ENCODE data around the gene ACY1.

Gene ACY1

DNA sequence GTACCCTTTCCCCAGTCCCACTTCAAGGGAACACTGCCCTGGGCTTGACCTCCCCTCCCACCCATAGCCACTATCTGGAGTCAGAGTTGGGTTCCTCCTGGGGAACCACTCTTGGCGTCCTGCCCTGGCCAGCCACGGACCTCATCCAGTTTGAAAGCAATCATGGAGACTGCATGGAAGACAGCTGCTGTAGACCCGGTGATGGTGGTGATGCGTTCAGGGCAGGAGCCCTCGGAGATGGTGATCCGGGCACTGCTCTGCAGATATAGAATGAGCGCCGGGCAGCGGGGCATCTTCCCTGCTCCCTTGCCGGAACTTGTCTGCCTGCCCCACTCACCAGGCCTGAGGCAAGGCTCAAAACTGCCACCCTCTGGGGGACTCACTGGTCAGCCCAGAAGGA lies 22.9 kb upstream of the ACY1 start:
- DNase-seq = no peak
- intact Hi-C loops (cut with DNase I) = no loop called here

DNA sequence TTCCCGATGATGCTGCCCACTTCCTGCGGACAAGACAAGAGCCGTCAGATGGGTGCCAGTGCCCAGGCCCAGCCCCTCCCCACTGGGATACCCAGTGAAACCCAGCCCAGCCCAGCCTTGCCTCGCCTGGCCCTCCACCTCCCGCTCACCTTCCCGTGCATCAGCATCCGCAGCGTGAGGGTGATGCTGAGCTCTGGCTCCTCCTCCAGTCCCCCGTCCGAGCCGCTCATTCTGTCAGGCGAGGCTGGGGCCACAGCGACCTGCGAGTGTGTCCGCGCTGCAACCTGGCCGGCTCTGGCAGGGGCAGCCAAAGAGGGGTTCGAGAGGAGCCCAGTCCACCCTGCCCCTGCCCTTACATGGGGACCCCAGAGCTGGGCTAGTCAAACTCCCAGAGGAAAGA lies 22.3 kb upstream of the ACY1 start:
- intact Hi-C loops (cut with DNase I) = no loop called here
- DNase-seq = no peak

DNA sequence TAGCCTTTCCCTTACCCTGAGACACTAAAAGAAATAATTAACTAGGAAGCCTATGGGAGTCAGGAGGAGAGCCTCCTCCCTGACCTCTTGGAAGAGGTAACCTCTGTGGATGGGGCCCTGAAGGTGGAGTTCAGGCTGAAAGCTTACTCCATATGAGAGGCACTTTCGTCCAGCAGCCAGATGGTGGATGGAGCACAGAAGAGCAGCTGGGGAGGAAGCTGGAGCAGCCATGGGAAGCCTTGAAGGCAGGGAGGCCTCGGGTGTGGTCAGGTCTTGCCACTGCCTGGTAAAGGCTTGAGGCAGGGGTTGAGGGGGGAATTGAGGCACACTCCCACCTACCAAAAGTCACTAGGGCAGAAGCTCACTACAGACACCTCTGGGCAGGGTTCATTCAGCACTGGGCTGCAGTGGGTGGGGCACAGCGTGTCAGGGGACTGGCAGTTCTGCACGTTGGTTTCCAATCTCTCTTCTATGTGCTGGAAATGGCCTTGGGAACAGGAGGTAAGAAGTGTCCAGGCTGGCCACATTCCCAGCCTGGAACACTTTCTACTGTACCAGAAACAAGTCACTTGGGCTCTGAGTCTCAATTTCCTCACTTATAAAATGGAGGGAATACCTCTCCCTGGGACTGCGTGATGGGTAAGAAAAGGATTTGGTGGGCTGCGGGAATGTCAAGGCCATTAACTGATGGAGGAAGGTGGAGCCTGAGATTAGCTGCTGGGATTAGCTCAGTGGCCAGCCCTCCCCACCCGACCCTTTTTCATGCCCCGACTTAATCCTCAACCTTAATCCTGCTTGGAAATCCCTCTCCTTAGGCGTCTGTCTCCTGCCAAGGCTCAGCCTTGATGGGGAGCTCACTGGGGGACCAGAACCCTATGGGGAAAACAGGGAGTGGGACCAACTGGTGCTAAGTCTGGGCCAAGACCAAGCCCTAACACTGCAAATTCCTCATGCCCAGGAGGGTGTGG lies 21.4 kb upstream of the ACY1 start:
- no peak for DNase-seq

DNA sequence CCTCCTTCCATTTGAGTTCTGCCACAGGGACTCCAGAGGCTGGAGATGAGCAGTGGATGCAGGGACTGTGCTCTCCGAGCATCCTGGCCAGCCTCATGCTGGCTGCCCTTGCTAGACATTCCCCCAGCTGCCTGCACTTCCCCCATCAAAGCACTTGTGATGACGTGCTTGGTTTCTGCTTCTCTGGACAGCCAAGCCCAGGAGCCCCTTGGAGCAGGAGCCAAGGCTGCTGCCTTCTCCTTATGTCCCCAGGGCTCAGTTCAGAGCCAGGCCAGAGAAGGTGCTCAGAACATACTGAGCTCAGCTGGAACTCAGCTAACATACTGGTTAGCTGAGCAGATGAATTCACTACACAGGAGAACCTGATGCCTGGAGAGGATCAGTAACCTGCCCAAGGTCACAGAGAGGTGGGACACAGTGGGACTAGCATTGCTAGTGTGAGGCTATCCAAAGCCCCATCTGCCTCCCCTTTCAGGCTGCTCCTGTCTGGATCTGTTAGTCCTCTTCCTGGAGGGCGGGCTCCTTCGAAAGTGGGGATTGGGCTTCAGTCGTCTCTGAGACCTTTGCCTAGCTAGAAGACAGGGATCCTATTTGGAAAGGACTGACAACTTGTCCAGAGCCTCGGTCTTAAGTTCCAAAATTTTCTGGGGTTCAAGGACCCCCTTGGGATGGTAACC lies 20.3 kb upstream of the ACY1 start:
- intact Hi-C loops (cut with DNase I) = no loop called here
- peak in 15 of 42 donors; percentile 12 to 76 (median 51) for DNase-seq

More for the DNA sequence above, 21.4 kb upstream of the ACY1 start:
- intact Hi-C loops (cut with DNase I) = no loop called here

DNA sequence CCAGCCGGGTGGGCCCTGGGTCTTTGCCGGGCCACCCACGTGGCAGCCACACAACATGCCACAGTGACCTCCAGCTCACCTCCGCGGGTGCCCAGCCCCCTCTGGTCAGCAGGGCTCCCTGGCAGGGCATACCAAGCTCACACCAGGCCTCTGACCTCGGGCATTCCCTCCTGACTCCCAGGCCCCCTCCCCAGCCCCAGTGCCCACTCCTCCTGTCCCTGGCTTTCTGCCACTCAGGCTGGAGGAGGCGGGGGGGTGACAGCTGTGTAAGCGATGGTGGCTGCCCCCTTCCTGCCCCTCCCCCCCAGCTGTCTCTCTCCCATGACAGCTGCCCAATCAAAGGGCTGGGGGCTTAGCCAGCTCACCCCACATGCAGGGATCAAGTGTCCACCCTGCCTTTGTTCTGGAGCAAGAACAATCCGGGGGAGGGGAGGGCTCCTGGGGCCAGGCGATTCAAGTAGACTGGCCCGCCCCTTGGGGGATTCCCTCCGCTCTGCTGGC lies 19.3 kb upstream of the ACY1 start:
- intact Hi-C loops (cut with DNase I) = no loop called here
- peak in 36 of 42 donors; percentile 44 to 90 (median 72) for DNase-seq

DNA sequence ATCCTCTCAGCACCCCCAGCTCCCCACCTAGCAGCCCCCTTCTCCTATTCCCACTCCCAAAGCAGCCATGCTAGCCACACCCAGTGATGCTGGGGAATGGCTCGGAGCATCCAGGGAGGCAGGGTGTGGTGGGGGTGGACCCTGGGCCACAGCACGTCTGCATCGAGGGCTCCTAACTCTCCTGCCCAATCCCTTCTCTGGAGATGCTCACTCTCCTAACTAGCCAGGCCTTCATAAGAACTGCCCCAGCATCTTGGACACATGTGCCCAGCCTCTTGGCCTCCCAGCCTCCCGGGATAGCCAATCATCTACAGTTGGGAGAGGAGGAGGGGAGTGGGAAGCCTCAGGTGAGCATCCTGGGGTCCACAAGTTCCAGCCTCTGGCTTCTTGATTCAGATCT lies 18.8 kb upstream of the ACY1 start:
- intact Hi-C loops (cut with DNase I) = no loop called here
- DNase-seq = no peak

DNA sequence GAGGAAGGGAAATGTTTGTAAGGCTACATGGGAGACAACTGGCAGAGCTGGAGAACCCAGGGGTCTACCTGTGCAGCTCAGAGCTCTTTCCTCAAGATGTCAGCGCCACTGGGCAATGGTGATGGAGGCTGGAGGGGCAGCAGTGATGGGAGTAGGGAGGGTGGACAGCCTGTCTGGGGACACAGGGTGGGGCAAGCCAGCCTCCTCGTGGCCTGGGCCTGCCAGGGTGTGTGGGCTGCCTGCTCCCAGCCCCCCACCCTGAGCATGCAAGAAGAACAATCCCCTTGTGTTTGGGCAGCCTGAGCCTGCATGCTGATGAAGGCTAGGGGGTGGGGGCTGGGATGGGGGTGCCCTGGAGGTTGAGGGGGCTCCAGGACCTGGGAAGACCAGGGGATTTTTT lies 17.3 kb upstream of the ACY1 start:
- DNase-seq = peak; percentile 54 to 92 (median 82)
- intact Hi-C loops (cut with DNase I) = no loop called here

DNA sequence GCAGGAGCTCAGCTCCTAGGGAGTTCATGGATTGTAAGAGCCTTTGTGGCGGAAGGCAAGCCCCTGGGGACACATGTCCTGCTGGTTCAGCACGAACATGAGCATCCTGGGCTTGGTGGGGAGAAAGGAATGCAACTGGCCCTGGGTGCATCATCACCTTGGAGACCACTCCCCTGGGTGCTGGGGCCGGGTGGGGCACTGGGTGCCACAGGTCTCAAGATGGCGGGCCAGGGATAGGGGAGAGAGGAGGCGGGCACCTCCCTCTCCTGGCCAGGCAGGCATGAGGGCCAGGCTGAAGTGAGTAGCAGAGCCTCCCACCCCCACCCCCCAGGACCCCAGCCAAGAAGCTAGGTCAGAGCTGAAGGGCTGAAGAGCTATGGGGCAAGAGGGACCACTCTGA lies 16.8 kb upstream of the ACY1 start:
- intact Hi-C loops (cut with DNase I) = no loop called here
- peak in 9 of 42 donors; percentile 20 to 62 (median 33) for DNase-seq

DNA sequence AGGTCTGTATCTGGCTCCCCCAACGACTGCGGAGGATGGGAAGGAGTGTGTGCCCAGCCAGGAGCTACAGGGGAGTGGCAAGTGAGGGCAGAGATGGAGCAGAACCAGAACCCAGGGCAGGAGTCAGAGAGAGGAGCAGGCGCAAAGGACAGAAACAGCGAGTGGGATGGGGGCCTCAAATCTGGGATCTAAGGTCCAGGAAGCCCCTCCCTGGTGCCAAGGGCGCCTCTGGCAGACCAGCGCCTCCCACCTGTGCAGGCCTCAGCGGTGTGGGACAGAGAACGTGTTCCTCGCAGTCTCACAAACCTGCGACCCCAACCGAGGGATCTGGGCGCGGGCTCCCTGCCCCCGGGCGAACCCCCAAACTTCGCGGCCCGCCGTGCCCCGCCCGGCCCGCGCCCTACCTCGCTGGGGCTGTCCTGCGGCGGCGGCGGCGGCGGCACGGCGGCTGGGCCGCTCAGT lies 16.4 kb upstream of the ACY1 start:
- DNase-seq = peak in 1 of 42 donors; percentile 47
- intact Hi-C loops (cut with DNase I) = no loop called here

DNA sequence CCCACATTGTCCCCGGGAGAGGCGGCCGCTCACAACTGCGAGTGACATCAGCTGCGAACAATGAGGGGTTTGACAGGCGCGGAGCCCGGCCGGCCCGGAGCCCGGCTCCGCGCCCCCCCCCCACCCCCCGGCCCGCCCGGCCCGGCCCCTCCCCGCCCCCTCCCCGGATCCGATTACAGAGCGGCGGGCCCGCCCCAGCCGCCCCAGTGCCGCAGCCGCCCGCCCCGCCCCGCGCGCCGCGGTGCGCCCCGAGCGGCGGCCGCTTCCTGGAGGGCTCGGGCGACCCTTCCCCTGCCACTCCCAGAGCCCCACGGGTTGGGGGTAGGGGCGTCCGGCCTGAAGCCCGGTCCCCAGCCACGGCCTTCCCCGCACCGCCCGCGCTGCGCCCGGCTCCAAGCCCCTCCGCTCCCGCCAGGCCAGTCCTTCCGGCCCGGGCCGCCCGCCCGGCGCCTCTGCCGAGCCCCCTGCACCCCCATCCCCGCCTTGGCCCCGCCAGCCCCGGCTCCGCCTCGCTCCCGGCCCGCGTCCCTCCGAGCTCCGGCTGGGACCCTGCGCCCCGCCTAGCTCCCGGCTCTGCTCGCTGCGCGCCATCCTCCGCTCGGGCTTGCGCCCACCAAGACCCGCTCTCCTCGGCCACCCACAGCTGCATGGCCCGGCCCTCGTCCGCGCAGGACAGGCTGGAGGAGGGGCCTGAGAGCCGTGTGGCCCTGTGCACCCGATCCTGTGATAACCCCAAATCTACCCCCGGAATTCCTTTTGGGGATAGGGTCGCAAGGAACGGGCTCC lies 15.8 kb upstream of the ACY1 start, which contains the start of gene PCBP4:
Gene PCBP4 (minus strand): TSS at position 71 of the 786 bp plus-strand sequence. CDS start 6,214 bp downstream, outside the sequence.
- peak; percentile 74 to 94 (median 86) for DNase-seq
- intact Hi-C loops (cut with DNase I) = no loop called here

DNA sequence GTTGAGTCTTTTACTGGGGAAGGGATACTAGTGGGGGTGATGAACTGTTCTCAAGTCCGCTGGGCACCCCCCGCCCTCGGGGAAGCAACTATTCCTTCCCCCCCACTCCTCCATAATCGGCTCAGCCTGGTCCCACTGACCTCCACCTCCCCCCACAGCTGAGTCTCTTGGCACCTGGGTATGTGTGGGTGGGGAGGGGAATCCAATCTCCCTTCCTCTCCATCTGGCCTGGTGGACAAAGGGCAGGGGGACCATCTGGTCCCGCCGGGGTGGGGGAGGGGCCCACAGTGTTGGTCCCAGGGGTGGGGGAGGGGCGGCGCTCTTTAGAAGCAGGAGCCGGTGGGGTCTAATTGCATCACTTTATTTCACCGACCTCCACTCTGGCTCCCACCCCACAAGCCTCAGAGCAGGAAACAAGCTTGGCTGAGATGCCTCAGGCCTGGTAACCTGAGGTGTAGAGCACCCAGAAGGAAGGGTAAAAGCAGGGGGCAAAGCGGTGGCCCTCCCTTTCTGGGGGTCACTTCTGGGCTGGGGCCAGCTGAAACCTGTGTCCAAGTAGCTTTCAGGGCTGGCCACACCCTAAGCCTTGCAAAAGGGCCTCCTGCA lies 15.1 kb upstream of the ACY1 start:
- peak in 10 of 42 donors; percentile 13 to 67 (median 30) for DNase-seq
- intact Hi-C loops (cut with DNase I) = no loop called here

DNA sequence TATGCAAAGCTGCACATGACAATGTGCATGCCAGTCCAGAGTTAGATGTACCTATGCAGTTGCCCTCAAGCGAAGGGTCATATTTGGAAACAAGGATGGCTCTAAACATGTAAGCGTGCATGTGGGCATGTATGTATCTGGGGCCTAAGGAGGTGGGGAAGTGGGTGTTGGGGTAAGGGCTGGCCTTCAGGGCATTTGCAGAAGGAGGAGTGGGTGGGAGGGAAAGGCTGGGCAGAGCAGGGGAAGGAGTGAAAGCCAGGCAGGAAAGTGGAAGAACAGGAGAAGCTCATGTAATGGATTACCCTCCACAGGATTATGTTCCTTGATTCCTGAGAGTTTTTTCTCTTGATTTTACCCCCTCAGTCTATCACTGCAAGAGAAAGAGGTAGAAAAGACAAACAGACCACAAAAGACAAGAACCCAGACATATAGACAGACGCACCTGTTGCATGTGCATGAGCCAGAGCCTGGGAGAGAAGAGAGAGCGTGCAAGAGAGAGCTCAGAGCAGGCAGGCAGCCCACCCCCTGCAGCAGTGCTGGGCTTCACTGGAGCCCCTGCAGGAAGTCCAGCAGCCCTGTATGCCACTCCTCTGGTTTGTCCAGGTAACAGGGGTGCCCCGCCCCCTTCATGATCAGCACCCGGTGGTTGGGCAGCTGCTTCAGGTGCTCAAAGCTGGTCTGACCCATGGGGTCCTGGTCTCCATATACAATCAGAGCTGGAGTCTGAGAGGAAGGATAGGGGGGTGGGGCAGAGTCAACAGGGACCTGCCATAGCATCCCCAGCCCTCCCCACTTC lies 14.3 kb upstream of the ACY1 start:
- DNase-seq = no peak
- intact Hi-C loops (cut with DNase I) = no loop called here

DNA sequence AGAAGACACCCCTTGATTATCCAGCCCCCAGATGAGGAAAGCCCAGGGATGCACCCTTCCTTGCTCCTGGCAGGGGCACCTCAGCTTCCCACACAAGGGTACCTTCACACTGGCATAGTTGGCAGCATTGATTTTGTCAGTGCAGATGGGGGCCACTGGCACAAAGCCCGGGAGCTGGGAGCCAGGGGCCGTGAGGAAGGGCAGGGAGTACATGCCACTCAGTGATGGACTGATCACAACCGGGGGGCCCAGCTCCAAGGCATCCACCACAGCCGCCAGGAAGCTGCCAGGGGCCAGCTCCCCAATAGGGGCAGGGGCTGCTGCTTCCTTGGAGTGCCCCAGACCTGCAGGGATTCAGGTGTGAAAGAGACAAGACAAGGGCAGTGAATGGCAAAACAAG lies 13.5 kb upstream of the ACY1 start:
- no peak for DNase-seq
- intact Hi-C loops (cut with DNase I) = no loop called here

DNA sequence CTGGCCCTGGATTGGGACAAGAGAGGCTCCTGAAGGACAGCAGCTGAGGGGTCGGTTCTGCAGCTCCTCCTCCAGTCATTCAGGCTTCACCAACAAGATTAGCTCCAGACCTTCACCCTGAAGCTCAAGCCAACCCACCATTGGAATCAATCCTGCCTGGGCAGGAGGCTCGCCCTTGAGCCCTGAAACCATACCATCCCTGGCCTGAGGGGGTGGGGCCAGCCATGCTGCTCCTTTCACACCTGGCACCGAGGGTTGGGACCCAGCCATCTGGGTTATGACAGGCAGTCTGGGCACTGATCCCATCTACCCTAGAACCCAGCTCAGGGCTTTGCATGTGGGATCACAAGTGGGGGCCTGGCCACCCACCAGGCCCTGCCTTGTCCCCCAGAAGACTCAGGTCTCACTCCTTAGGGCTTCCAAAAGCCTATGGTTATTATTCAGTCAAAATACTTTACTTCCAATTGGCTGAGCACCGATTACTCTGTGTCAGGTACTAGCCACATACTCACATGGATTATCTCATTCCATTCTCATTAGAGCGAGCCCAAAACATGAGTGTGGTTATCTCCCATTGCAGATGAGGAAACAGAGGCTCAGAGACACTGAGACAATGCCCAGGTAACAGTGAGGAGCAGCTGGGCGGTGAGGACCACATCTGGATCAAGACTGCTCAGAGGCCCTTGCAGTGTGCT lies 12.6 kb upstream of the ACY1 start:
- DNase-seq = no peak
- intact Hi-C loops (cut with DNase I) = no loop called here

DNA sequence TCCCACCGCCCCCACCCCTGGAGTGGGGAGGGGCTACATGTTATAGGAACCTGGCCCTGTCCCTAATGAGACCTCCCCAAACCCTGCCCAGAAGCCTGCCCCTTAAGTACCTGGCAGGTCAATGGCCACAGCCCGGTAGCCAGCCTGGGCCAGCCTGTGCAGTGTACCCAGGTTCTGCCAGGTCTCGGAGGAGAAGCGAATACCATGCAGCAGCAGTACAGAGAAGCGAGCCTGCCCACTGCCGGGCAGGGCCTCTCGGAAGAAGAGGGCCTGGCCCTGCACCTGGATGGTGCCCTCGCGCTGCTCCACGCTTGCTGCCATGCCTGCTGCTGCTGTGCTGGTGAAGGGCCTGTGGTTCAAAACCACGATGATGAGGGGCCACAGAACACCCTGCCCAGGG lies 12.0 kb upstream of the ACY1 start:
- intact Hi-C loops (cut with DNase I) = no loop called here
- DNase-seq = no peak

DNA sequence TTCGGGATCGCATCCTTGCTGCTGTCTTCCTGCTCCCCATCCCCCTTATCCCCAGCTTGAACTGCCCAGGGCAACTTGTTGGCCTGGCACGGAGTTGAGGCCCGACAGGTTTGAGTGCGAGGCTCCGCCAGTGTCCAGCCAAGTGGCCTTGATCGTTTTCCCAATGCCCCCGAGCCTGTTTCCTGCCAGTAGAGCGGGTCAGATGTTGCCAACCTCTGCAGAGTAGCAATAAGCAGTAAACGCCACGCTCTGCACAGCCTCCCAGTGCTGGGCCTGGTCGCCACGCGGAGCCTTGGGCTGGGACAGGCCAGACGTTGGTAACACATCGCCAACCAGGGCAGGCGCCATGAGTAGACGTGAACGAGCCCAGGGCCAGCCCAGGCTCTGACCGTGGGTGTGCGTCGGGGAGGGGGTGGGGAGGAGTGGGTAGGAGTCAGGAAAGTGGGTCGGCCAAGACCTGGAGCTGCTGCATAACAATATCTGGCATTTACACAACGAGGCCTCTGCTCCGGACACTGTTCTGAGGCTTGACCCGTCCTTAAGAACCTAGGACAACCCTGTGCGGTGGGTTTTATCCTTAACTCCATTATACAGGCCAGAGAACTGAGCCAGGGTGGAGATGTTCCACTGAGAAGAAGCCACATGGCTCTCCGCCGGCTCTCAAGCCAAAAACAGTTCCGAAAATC lies 8.9 kb upstream of the ACY1 start:
- intact Hi-C loops (cut with DNase I) = loop anchor here (2.0 kb wide), 1 partner anchor 32 kb away; the partner anchor contains the start of gene PARP3
- DNase-seq = peak in 16 of 42 donors; percentile 27 to 65 (median 43)
